ENCODE results near the gene TNIP3. TPM values are rescaled to one million over a fixed set of nuclear protein-coding genes. Genes with fewer than 3 reads are reported as not detected.

TNIP3 gene
- total RNA-seq, 1 experiment from 2014 or later, result 4.2 TPM

GRCh38 chr4:121094297-121094966 lies 69.7 kb downstream of the TNIP3 start:
- DNase-seq (ENCODE audit: extremely low read depth, low read depth), result no peak

- DNase-seq (ENCODE audit: extremely low read depth, low read depth), result no peak
Measured at GRCh38 chr4:121093261-121093660, 70.9 kb downstream of the TNIP3 start.

- DNase-seq (ENCODE audit: extremely low read depth, low read depth), result no peak
Measured at GRCh38 chr4:121091941-121092340, 72.2 kb downstream of the TNIP3 start.

- no peak for DNase-seq (ENCODE audit: extremely low read depth, low read depth)
Measured at GRCh38 chr4:121088867-121089266, 75.3 kb downstream of the TNIP3 start.

Small RNA genes within 50 kb of the gene (small RNA-seq; reads per million reads assigned to genes)
- 0 reads per million in 2 experiments for gene RNU6-948P

Other genes with a start within 250 kb of the TNIP3 start
- 10.0 and 11.9 TPM in 2 replicates for gene PRDM5, start 241.6 kb downstream of the TNIP3 start, total RNA-seq (2014; rRNA removed; shearing (Covaris generic))
- 0.35 and 0.79 TPM in 2 replicates for gene NDNF, start 91.8 kb downstream of the TNIP3 start, total RNA-seq (2014; rRNA removed; shearing (Covaris generic))
- not detected in 2 replicates for gene QRFPR, start 216.7 kb upstream of the TNIP3 start, total RNA-seq (2014; rRNA removed; shearing (Covaris generic))